ENCODE data around the gene TIMM29.

GRCh38 chr19:10919352-10920287 lies 9.0 kb upstream of the TIMM29 start:
- TF ChIP-seq TAF1 (IDR thresholded peaks at IDR 0.05; ENCODE audit: low read depth, low read length) (no peak), POLR2A (IDR thresholded peaks at IDR 0.05; ENCODE audit: low read depth, low read length) (no peak), POLR2AphosphoS5 (IDR thresholded peaks at IDR 0.05; ENCODE audit: low read depth, low read length) (no peak)
